Activated CD4-positive, alpha-beta T cell treated with anti-CD3 and anti-CD28 coated beads, Interleukin-2, Interleukin-4, amounts not matched to agents 100 ng/mL and 50 ng/mL, durations not matched to agents 16 hours and 8 hours (primary cell): ENCODE data around the gene FNIP1.
A peak's percentile ranks its signal among the peaks of the same experiment; 100 is the strongest.
"Not testable (repeated sequence)": the region's sequence is repeated elsewhere in the genome, so short reads cannot be mapped to it uniquely, and the experiment has no call there.

Experiments used
- DNase-seq: peaks from one replicate; pipeline ENCODE4 v3.0.0-alpha.2; 2020; ENCODE audit warnings: low spot score

Gene FNIP1

GRCh38 chr5:131684595-131684994 is 112.2 kb downstream of the FNIP1 start:
- DNase-seq = no peak

- DNase-seq = no peak
Measured at GRCh38 chr5:131684051-131684450, 112.8 kb downstream of the FNIP1 start.

GRCh38 chr5:131682826-131683225 is 114.0 kb downstream of the FNIP1 start:
- no peak for DNase-seq

GRCh38 chr5:131682175-131682574 is 114.6 kb downstream of the FNIP1 start:
- no peak for DNase-seq

GRCh38 chr5:131679911-131680310 is 116.9 kb downstream of the FNIP1 start:
- DNase-seq = no peak

- DNase-seq = not testable (repeated sequence)
Measured at GRCh38 chr5:131678273-131678672, 118.5 kb downstream of the FNIP1 start.

DNA sequence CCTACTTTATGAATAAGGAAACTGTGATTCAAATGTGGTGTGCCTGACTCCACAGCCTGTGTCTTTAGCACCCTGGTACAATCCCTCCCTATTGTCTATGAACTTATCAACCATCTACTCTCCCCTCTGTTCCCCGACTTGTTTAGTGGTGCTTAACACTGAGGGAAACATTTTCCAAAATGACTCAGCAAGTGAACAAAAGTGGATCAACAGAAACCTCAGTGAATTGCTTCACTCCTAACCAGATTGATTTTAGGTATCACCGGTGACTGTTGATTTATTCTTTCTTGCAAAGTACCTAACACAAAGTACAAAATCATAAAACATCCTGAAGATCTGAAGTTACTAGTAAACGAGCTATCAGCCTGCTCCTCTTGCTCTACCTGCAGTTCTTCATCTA is 119.7 kb downstream of the FNIP1 start:
- peak; percentile 17 for DNase-seq

DNA sequence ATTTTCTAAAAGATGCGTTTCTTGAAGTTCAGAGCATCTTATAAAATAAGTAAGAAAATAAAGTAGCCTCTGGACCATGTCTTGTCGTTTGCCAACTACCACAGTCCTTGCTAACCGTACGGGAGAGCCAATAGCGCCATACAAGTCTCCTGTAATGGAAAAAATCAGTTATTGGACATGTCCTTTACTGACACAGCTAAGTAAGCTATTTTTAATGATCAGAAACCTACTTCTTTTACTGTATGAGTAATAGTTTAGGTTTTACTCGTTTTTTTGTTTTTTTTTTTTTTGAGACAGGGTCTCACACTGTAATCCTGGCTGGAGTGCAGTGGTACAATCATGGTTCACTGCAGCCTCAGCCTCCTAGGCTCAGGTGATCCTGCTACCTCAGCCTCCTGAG is 124.0 kb downstream of the FNIP1 start:
- no peak for DNase-seq

DNA sequence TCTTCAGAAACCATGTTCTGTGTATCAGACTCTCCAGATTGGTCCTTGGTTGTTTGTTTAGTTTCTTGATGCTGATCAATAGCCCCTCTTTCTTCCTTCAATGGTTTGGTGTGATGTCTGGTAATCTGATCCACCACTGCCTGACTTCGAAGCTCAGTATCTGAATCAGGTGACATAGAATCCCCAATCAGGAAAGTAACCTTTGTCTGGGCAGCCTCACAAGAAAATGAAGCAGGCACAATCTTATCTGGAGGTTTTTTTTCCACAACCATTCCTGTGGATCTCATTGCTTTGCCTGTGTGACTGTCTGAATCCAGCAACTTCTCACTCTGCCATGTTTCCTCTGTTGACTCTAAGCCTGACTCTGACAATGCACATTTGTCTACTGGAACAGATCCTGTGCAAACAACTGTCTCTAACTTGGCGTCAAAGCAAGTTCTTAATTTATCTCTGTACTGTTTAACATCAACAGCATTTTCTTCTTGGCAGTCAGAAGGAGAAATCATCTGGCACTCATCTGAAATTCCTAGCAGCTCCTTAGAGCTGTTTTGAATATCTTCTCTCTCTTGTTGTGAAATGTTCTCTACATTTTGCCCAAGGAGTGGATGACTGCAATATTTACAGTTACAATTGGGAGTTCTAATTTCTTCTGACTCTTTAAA is 124.7 kb downstream of the FNIP1 start:
- DNase-seq = no peak

GRCh38 chr5:131671409-131671808 is 125.4 kb downstream of the FNIP1 start:
- DNase-seq = peak; percentile 34

GRCh38 chr5:131664929-131665328 is 131.9 kb downstream of the FNIP1 start:
- DNase-seq = no peak

- DNase-seq = no peak
Measured at GRCh38 chr5:131661933-131662332, 134.9 kb downstream of the FNIP1 start.

DNA sequence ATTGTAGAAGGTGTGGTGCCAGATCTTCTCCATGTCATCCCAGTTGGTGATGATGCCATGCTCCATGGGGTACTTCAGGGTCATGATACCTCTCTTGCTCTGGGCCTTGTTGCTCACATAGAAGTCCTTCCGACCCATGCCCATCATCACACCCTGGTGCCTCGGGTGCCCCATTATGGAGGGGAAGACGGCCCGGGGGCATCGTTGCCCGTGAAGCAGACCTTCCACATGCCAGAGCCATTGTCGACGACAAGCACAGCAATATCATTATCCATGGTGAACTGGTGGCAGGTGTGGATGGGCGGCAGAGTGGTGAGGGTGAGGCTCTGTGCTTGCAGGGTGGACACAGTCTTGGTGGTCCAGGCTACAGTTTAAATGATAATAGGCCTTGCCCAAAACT is 137.0 kb downstream of the FNIP1 start:
- no peak for DNase-seq

DNA sequence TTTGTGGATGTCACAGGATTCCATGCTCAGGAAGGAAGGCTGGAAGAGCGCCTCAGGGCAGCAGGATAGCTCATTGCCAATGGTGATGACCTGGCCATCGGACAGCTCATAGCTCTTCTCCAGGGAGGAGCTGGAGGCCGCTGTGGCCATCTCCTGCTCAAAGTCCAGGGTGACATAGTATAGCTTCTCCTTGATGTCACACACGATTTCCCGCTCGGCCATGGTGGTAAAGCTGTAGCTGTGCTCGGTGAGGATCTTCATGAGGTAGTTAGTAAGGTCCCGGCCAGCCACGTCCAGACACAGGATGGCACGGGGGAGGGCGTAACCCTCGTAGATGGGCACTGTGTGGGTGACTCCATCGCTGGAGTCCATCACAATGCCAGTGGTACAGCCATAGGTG is 137.5 kb downstream of the FNIP1 start:
- DNase-seq = no peak

- DNase-seq = no peak
Measured at GRCh38 chr5:131654776-131655175, 142.0 kb downstream of the FNIP1 start.

DNA sequence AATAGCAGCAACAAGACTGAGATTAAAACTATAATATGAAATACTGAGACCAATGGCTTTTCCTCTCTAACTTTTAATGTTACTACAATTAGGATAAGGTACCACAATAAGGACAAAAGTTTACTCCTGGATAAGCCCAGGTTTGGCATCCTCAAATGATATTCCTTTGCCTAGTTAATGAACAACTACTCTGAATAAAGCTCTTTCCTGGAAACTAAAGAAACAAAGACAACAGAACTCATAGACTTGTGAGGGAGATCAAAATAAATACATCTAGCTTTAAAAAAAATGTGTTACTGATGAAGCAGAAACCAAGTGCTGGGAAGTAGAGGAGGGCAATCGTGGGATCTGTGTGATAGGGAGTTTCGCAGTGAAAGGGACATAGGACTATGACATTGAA is 142.5 kb downstream of the FNIP1 start:
- no peak for DNase-seq

GRCh38 chr5:131649161-131649560 is 147.7 kb downstream of the FNIP1 start:
- DNase-seq = no peak

DNA sequence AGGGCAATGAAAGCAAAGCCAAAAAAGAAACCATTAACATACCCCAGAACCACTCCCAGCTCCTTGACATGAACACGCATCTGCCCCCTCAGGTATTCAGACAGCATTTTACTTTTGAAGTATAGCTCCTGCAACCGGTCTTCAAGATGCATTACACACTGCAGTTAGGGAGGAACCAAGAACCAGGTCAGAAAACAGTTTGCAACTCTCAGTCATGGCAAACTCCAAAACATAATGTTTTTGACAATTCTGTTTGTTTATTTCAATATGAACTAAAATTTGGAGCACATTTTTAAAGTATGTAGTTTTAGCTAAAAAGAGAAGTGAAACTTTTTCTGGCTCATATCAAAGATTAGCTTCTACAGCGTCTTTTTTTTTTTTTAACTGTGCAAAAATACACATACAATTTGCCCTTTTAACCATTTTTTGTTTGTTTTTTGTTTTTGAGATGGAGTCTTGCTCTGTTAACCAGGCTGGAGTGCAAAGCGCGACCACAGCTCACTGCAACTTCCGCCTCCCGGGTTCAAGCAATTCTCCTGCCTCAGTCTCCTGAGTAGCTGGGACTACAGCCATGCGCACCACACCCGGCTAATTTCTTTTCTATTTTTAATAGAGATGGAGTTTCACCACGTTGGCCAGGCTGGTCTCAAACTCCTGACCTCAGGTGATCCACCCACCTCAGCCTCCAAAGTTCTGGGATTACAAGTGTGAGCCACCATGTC is 149.6 kb downstream of the FNIP1 start:
- no peak for DNase-seq

- no peak for DNase-seq
Measured at GRCh38 chr5:131644822-131645221, 152.0 kb downstream of the FNIP1 start.

GRCh38 chr5:131644370-131644769 is 152.4 kb downstream of the FNIP1 start:
- no peak for DNase-seq

DNA sequence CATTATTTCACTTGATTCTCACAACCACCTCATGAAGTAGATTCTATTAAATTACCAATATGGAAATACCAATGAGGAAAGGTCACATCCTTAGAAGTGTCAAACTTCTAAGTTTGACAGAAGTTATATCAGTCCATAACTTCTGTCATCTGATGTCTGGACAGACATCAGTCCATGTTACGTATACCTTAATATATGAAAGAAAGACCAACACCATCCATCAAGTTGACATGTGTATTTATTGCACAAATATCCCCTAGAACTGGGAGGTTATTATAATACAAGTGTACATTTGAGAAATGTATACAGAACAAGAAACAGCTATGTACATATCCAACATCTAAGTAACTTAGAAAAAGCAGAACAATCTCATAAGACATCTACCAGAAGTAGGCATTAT is 155.3 kb downstream of the FNIP1 start:
- DNase-seq = no peak

GRCh38 chr5:131640043-131640856 is 156.6 kb downstream of the FNIP1 start:
- DNase-seq = no peak

GRCh38 chr5:131639148-131639547 is 157.7 kb downstream of the FNIP1 start:
- no peak for DNase-seq
